ENCODE measurements around the gene CADPS.

The CADPS gene

DNA sequence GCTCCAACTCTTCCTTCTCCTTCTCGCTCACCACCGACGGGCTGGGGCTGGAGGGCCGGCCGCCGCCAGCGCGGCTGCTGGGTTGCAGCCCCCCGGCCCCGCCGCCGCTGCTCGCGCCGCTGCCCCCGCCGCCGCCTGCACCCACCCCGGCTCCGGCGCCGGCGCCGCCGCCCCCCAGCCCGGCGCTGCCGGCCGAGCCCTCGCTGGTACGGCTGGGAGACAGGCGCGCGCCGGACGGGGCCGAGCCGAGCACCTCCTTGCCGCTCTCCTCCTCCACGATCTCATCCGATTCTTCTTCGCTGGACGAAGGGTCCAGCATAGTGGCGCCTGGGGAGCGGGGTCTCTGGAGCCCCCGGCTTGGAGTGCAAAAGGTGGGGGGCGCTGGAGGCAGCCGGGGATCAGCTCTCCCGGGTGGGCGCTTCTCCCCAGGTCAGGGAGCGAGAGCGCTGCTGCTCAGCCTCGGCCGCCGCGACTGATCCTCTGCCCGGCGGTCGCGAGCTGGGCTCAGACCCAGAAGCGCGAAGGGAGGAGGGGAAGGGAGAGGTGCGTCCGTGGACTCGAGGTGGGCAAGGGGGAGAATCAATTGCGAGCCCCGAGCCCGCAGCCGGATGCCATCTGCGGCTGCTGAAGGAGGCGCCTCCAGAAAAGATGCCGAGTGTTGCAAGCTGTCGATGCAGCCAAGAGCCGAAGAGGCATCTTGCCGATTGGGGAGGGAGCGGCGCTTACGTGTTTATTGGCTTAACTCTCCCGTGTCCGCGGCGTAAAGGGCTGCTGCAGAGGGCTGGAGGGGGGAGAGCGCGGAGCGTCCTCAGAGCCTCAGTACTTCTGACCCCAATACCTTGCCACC lies at the start of gene CADPS:
Gene CADPS, minus strand, starts transcription at position 706 of the 847 bp plus-strand sequence. Its CDS starts 387 bp downstream, at position 319.
- DNase-seq (ENCODE audit: low read depth), result no peak

DNA sequence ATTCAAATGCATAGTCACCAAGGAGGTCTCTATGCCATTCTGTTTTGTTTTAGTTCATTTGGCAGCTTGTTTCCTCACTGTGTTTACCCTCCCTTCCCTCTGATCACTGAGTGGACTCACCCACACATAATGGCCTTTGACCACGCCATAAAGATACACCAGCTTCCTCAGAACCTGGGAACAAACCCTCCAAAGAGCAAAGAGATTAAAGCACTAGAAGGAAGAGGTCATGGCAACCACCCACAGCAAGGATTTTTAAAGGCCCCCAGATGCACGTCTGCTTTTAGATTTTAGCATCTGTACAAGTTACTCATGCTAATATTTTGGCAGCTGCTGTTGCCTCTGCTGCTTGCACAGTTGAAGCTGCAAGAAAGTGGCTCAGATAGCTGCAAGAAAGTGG lies 47.9 kb upstream of the CADPS start:
- DNase-seq (ENCODE audit: low read depth), result no peak

DNA sequence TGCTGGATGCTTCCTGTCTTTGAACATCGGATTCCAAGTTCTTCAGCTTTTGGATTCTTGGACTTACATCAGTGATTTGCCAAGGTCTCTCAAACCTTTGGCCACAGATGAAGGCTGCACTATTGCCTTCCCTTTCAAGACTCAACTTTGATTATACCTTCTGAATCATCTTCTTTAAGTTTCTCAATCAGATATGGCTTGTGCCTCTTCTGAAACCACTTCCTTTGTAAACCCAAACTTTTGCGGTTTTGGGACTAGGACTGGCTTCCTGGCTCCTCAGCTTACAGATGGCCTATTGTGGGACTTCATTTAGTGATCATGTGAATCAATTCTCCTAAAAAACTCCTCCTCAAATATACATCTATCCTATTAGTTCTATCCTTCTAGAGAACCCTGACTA lies 47.1 kb upstream of the CADPS start:
- no peak for DNase-seq (ENCODE audit: low read depth)

DNA sequence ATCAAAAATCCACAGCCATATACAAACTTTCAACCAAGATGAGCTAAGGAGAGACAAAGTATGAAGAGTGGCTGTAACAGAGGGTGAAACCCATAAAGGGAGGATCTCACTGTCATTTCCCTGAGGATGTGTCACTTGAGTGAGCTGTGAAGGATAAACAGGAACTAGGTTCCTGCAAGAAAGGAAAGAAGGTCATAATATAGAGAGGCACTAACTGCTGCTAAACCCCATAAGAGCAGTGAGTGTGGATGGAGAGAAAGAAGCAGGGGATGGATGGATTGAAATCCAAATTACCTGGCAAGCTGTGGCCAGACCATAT lies 45.2 kb upstream of the CADPS start:
- no peak for DNase-seq (ENCODE audit: low read depth)

DNA sequence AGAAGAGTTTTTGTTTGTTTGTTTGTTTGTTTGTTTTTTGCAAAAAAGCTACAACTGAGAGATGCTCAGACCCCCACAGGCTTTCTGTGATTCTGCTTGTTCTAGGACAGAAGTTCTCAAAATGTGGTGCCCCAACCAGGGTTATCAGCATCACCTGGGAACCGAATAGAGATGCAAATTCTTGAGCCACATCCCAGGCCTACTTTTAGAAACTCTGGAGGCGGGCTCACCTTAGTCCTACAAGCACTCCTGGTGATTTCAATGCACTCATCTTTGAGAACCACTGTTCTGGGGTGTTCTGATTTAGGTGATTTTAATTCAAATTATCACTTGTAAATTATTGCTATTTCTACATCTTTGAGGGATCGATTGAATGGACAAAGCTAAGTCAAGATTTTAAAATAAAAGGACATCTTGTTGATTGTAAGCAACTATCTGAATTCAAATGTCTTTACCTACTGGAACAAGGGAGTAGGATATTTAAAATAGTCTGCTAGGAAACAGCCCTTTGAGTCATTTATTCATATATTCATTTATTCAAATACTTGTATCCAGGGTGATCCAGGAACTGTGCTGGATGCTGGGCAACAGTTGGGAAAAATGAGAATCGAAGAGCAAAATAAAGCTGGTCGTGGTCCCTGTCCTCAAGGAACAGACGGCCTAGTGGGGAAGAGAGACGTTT lies 44.7 kb upstream of the CADPS start:
- DNase-seq (ENCODE audit: low read depth), result no peak

DNA sequence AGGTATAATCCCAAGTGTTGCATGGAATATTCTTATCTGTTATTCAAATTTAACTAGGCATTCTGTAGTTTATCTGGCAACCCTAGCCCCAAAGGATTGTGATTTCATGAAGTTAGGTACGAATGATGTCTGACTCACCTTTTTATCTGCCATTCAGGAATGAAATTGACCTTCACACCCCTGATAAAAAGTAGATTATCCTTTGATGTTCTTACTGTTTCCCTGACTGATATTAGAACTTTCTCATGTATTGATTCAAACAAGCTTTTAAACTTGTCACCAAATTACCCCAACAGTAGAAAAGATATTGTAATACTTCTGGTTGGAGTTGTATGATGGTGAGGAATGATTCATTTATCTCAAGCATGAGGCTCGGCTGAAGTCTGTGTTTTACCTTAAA lies 43.6 kb upstream of the CADPS start:
- DNase-seq (ENCODE audit: low read depth), result no peak

DNA sequence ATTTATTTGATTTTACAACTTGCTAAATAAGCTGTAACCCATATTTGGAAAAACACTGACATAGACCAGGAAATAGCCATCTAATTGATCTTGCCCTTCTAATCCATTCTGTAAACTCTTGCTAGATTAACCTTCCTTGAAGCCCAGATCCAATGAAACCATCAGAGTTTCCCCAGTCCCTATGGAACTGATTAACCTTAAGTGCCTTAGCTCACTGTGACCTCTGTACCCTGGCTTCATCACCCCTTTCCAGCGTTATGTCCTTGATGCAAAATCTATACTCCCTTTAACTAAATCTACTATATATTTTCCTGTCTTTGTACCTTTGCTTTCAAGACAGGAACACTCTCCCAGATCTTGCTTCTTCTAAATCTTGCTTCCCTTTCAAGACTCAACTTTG lies 42.9 kb upstream of the CADPS start:
- no peak for DNase-seq (ENCODE audit: low read depth)

DNA sequence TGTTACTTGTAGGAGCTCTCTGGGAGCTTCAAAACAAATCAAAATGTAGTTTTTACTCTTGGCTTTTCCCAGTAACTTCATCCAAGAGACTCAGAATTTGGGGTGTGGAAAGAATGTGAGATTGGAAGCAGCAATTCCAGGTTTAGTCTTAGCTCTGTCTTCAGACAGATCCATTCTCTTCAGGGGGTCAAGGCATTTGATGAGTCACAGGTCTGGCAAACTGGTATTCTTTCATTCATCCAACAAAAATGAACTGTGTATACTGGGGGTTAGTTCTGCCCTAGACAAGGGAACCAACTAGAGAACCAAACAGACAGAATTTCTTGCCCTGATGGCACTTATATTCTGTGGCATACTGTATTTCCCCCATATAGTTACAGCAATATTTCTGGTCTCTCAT lies 36.3 kb upstream of the CADPS start:
- no peak for DNase-seq (ENCODE audit: low read depth)

DNA sequence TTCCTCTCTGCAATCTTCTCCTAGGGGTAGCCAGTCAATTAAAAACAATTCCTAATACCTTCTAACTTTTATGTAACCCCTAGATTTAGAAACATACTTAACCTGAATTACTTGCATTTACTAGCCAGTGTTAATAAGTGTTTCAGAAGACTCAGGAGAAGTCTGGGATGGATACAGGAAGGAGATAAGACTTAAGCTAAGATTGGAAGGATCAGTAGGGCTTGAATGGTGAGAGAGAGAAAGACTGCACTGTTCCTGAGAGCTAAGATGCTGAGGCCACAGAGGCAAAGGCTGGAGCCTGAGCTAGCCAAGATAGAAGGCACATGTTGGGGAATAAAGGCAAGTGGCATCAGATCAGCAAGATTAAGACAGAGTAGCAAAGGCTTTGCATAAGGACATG lies 30.1 kb upstream of the CADPS start:
- DNase-seq (ENCODE audit: low read depth), result no peak

DNA sequence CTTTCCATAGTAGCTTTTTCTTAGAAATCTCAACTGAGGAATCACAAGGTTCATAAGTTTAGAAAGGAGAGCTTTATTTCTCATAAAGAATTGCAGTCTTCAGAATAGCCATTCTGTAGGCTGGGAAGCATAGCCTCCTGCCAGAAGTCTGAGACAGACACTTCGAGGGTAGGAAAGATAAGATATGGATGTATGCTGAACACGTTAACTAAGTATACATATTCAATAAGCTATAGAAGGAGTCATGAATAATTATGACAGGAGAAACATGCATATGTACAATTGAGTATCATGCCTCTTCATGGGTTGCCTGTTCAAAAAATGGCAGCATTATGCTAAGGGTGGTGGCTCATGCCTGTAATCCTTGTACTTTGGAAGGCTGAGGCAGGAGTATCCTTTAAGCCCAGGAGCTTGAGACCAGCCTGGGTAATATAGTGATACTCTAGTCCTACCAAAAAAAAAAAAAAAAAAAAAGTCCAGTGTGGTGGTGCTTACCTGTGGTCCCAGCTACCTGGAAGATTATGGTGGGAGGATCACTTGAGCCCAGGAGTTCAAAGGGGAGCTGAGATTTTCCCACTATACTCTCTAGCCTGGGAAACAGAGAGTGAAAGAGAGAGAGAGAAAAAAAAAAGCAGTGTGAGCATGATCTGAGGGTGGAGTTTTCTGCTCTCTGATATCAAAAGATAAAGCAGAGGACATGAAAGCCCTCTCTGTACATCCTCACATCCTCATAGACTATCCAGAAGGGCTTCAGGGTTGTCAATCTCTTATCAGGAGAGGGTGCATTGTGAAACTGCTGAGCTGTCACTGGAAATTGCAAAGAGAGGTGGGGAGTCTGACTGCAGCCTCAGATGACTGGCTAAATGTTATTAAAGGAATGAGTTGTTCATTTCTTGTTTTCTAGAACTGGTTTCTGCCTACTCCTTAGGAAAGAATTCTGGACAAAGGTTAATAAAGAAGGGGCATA lies 23.6 kb upstream of the CADPS start:
- DNase-seq (ENCODE audit: low read depth), result no peak

DNA sequence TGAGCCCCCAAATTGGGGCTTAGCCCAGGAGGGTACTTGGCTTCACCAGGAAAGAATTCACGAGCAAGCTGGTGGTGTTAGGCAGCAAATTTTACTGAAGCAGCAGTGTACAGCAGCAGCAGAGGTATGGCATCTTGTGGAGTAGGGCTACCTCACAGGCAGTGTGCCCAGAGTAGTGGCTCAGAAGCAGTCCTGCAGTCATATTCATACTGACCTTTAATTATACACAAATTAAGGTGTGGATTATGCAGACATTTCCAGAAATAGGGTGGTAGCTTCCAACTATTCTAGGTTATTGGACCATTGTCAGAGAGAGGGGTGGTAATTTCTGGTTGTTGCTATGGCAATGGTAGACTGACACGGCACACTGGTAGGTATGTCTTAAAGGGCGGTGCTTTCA lies 20.7 kb upstream of the CADPS start:
- no peak for DNase-seq (ENCODE audit: low read depth)

DNA sequence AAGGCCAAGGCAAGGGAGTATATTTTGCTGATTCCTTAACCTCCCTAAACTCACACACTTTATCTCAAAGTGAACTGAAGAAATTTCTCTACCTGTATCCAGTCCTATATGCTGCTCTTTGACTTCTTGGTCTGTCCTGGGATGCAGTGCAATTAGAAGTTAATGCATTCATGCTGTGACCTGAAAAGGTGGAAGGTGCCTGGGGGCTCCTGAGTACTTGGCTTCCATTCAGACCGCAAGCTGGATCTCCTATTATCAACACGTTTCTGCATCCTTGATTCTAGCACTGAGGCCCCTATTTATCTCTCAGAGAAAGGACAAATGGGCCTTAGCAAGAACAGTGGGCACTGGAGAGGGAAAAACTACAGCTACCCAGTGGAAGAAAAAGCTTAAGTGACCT lies 17.7 kb upstream of the CADPS start:
- DNase-seq (ENCODE audit: low read depth), result no peak

DNA sequence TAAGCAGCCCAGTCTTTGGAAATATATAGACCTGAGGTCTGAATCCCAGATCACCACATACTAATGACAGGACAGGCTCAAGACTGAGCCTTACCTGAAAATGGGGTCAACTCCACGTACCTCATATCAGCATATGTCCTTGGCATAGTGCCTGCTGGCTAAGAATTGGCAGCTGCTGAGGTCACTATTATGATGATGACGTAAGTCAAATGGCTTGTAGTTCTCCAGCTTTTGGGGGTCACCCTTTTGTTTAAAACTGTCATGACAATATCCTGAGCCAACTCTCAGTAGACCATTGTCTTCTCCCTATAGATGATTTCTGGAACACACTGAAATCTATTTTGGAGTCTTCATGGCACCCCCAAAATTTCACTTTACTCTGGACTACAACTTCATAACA lies 16.8 kb upstream of the CADPS start:
- DNase-seq (ENCODE audit: low read depth), result no peak

DNA sequence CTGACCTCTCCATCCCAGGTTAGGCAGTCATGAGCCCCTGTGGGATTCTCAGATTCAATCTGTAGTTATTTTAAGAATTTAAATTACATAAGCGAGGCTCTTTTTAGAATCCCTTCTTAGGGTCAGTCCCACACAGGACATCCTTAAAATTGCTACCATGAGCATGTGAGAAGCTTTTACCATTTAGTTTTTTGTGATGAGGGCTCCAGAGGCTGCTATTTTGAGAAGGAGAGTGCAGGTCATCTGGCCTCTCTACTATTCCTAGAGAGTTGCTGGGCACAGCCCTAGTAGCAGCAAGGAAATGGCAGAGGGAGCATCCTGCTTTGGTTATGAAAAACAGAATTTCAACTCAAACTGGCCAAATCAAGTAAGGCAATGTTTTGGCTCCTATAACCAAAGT lies 13.6 kb upstream of the CADPS start:
- no peak for DNase-seq (ENCODE audit: low read depth)

DNA sequence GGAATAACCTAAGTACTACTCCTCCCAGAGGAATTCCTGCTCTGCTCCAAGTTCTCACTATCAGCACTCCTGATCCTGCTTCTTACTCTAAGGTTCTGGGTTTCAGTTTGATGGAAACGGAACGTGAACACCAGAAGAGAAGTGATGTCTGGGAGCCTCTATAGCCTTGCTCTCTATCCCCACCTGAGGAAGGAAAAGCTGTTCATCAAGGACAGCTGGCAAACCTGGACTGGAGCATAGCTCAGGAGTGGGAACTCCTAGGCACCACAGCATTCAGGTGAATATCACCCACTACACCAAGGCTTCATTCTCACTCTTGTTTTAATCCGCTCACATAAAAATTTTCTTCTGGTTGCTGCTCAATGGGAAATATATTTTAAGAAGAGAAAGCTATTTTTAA lies 13.0 kb upstream of the CADPS start:
- no peak for DNase-seq (ENCODE audit: low read depth)

DNA sequence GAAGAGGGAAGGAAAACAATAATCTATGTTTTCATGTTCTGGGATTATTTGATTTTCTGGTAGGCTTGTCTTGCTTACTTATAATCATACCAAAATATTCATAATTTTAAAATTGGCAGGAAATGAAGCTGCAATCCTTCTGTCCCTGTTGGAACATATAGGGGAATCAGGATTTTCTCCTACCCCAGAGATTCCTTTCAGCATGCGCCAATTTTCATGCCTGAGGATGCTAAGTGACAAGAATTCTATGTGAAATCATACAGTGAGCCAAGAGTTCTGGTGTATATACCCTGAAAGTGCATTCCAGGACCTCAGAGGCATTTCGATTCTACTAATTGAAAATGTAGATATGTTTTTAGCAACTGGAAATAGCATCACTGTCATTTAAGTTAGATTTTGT lies 9.9 kb upstream of the CADPS start:
- no peak for DNase-seq (ENCODE audit: low read depth)

DNA sequence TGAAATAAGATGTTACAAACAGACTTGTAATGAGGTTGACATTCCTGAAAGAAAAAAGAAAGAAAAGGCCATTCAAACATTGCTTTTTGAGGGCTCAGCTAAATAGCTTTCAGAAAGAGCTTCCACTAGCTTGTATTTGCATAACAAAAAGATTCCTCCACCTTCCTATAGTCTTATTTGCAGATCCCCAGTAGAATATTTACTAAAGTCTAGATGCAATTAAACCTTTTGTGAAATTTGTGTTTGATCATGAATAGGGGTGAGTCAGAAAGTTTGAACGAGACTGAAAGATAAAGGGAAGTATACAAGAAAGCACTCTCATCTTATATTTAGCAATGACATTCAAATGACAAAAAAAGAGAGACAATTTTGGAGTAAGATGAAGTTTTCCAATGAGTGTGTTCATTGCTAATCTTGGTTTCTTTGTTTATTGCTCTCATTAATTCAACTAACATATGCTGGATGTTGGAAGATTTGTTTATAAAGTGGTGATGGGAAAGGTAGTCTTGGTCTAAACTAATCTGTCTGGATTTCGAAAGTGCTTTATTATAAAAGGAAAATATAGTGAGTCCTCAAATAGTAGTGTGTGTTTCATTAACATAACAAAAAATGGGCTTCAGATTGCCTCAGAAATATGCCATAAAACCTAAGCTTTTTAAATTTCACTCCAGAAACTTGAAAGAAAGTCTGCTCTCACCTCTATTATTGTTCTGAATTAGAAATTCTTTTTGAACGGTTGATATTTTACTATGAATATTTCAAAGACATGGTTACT lies 9.1 kb upstream of the CADPS start:
- DNase-seq (ENCODE audit: low read depth), result no peak

DNA sequence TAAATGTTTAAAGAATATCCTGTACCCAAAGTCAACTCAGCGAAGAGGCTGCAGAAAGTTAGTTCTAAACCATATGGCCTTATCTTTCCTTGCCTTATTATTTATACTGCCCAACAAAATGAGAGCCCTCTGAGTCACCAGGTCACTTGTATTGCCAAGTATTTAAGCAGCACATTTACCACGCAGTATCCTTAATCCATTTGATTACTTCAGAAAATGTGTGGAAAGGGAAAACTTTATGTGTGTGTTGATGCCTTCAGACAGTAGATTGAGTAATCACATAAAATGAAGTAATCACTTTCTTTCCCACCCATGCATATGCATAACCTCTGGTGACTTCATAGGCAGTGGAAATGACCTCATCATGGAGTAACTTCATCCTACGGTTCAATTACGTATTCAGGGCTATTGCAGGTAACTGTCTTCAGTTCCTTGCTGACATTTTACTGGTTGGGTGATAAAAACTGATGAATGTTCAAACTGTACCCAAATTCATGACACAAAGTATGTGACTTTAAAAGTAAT lies 7.5 kb upstream of the CADPS start:
- DNase-seq (ENCODE audit: low read depth), result no peak

DNA sequence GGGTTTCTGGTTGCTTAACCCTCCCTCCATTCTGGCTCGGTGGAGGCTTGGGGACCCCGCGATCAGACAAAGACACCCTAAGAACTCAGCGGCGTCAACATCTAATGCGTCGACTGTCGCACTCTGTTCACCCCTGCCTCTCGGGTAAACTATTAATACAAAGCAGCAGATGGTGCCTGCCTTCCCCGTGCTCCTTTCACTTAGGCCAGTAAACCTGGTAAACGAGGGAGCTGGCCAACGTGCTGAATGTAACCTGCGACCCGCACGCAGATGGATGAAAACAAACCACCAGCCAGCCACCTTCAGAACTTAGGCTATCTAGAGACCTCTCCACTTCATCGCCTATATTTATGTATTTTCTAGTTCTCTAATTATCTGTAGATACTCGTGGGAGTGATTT lies 848 bp upstream of the CADPS start:
- DNase-seq (ENCODE audit: low read depth), result no peak

DNA sequence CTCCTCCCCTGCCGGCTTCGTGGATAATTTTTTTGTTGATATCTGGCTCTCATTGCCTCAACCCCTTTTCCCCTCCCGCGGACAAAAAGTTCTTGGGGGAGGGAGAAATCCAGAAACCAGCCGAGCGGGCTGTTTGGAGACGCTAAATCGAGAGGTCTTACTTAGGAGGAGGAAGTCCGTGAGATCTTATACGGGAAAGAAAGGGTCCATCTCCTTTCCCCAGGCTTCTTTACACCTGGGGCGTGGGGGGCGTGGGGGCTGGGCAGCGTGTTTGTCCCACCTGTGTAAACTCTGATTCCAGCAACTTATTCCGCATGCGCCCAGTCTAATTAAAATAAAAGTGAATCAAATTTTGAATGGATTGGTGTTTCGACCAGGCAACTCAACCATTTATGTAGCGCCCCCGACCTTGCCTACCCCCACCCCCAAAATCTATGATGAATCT lies 364 bp upstream of the CADPS start:
- DNase-seq (ENCODE audit: low read depth), result no peak
